Neural progenitor cell (in vitro differentiated cells): ENCODE data around the gene ANXA6. TPM values are rescaled to one million over a fixed set of nuclear protein-coding genes. Genes with fewer than 3 reads are reported as not detected.

Experiments used
- DNase-seq: peaks from one replicate; pipeline ENCODE4 v3.0.0-alpha.2; 2016; ENCODE audit warnings: low spot score
- H2AFZ ChIP-seq: fragments of 200-600 bp; sonication (generic); replicated peaks from 2 replicates; pipeline ENCODE4 v1.6.1; 2016; ENCODE audit warnings: antibody characterized with exemption
- H3F3A ChIP-seq: fragments of 200-600 bp; sonication (generic); 2 replicates; pipeline ENCODE4 v1.6.1; 2016; ENCODE audit warnings: antibody characterized with exemption, low read depth
- H3K27ac ChIP-seq: fragments of 200-600 bp; sonication (generic); 2 replicates; pipeline ENCODE4 v1.5.1; 2016; ENCODE audit warnings: mild to moderate bottlenecking
- H3K27me3 ChIP-seq: fragments of 200-600 bp; sonication (generic); 2 replicates; pipeline ENCODE4 v1.6.1; 2016; ENCODE audit warnings: mild to moderate bottlenecking, moderate library complexity
- H3K36me3 ChIP-seq: fragments of 200-600 bp; sonication (generic); 2 replicates; pipeline ENCODE4 v1.5.1; 2016
- H3K4me1 ChIP-seq: fragments of 200-600 bp; sonication (generic); 2 replicates; pipeline ENCODE4 v1.6.1; 2016; ENCODE audit warnings: mixed run types
- H3K4me2 ChIP-seq: fragments of 200-600 bp; sonication (generic); 2 replicates; pipeline ENCODE4 v1.6.1; 2016
- H3K4me3 ChIP-seq: fragments of 200-600 bp; sonication (generic); 2 replicates; pipeline ENCODE4 v1.5.1; 2016
- H3K79me2 ChIP-seq: fragments of 200-600 bp; sonication (generic); 2 replicates; pipeline ENCODE4 v1.6.1; 2016; ENCODE audit warnings: low read depth
- H3K9ac ChIP-seq: fragments of 200-600 bp; sonication (generic); 2 replicates; pipeline ENCODE4 v1.6.1; 2016
- H3K9me3 ChIP-seq: fragments of 200-600 bp; sonication (generic); 2 replicates; pipeline ENCODE4 v1.5.1; 2016; ENCODE audit warnings: low read depth
- H4K20me1 ChIP-seq: fragments of 200-600 bp; sonication (generic); 2 replicates; pipeline ENCODE4 v1.6.1; 2016; ENCODE audit warnings: low read depth
- H3K27ac Mint-ChIP-seq: 3 replicates; pipeline ENCODE4 v1.8.0; 2021; ENCODE audit warnings: mixed read lengths
- H3K27me3 Mint-ChIP-seq: 2 replicates; pipeline ENCODE4 v1.8.0; 2022; ENCODE audit warnings: low read depth, mild to moderate bottlenecking, inconsistent platforms, moderate library complexity, mixed read lengths; ENCODE audit not compliant: insufficient read depth
- H3K36me3 Mint-ChIP-seq: 3 replicates; pipeline ENCODE4 v1.8.0; 2021; ENCODE audit warnings: mixed read lengths
- H3K4me1 Mint-ChIP-seq: 3 replicates; pipeline ENCODE4 v1.8.0; 2021; ENCODE audit warnings: mixed read lengths
- H3K4me3 Mint-ChIP-seq: 3 replicates; pipeline ENCODE4 v1.8.0; 2021; ENCODE audit warnings: mild to moderate bottlenecking, moderate library complexity, mixed read lengths
- H3K9me3 Mint-ChIP-seq: 3 replicates; pipeline ENCODE4 v1.8.0; 2020; ENCODE audit warnings: mixed read lengths
- EZH2 ChIP-seq: fragments of 200-600 bp; sonication (generic); IDR thresholded peaks from 2 replicates; pipeline ENCODE4 v1.6.1; 2017; ENCODE audit warnings: antibody characterized with exemption, mild to moderate bottlenecking, moderate library complexity
- EZH2phosphoT487 ChIP-seq: fragments of 200-600 bp; sonication (generic); IDR thresholded peaks from 2 replicates; pipeline ENCODE4 v1.6.1; 2017; ENCODE audit warnings: antibody characterized with exemption
- total RNA-seq: library from RNA; depleted of rRNA; stranded (reverse); fragments of >200 nt; gene quantifications from 2 replicates; pipeline ENCODE4 v1.2.3, GENCODE V29; 2015; ENCODE audit warnings: low replicate concordance
- TF ChIP-seq, protein P1 (sequence below): fragments of 200-600 bp; sonication (generic); IDR thresholded peaks from 2 replicates; pipeline ENCODE4 v1.5.1; 2017; ENCODE audit warnings: antibody characterized with exemption, mild to moderate bottlenecking

Gene ANXA6
- total RNA-seq, 1 donor from 2014 or later, result 97.6 TPM

DNA sequence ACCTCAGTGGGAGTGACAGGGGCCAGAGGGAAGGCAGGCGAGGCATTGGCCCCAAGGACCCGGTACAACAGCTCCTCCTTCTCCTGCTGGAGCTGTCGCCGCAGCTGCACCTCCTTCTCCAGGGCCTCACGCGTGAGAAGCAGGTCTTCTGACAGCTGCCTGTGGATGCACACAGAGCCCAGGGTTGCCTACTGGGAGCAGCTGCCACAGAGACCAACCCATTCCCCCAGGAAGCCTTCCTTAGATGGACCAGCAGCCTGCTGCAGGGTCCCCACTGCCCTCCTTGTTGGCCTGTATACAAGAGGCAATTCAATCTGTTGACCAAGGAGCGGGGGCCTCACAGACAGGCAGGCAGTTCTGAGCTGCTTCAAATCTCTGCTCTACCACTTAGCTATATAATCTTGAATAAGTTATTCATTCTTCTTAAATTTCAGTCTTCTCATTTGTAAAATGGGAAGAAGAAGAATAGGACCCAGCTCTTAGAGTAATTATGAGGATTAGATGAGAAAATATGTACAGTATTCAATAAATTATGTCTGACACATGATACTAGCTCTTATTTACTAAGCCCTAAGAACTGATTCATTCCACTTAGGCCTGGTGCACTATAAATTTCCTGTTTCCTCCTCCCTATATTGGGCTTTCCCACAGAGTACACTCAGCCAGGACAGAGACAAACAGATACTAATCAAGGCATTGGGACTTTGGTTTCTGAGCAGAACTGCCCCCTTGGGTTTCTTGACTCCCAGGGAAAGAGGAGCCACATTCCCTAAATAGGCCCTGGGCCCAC, 26.1 kb upstream of the ANXA6 start:
- peaks cover 5% of the 10 kb centered on the region for H3K27me3 Mint-ChIP-seq

GRCh38 chr5:151182976-151183375, 25.4 kb upstream of the ANXA6 start:
- Histone ChIP-seq H3K4me3 (no peak overlapping the region), H3K79me2 (no peaks in the 10 kb centered on the region), H2AFZ (no peak overlapping the region), H4K20me1 (no peaks in the 10 kb centered on the region), H3K4me2 (no peak overlapping the region), H3K27me3 (no peaks in the 10 kb centered on the region), H3K9ac (no peak overlapping the region), H3F3A (no peaks in the 10 kb centered on the region), H3K36me3 (no peaks in the 10 kb centered on the region), H3K27ac (no peak overlapping the region), H3K9me3 (no peaks in the 10 kb centered on the region), H3K4me1 (no peaks in the 10 kb centered on the region)
- Mint-ChIP-seq H3K36me3 (no peaks in the 10 kb centered on the region), H3K4me1 (no peaks in the 10 kb centered on the region), H3K27ac (no peak overlapping the region), H3K9me3 (no peaks in the 10 kb centered on the region), H3K27me3 (peaks cover 5% of the 10 kb centered on the region), H3K4me3 (no peak overlapping the region)
- no peak for DNase-seq
- no peak for TF ChIP-seq EZH2
- TF ChIP-seq, protein P1, sequence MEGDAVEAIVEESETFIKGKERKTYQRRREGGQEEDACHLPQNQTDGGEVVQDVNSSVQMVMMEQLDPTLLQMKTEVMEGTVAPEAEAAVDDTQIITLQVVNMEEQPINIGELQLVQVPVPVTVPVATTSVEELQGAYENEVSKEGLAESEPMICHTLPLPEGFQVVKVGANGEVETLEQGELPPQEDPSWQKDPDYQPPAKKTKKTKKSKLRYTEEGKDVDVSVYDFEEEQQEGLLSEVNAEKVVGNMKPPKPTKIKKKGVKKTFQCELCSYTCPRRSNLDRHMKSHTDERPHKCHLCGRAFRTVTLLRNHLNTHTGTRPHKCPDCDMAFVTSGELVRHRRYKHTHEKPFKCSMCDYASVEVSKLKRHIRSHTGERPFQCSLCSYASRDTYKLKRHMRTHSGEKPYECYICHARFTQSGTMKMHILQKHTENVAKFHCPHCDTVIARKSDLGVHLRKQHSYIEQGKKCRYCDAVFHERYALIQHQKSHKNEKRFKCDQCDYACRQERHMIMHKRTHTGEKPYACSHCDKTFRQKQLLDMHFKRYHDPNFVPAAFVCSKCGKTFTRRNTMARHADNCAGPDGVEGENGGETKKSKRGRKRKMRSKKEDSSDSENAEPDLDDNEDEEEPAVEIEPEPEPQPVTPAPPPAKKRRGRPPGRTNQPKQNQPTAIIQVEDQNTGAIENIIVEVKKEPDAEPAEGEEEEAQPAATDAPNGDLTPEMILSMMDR, result no peak
- TF ChIP-seq EZH2phosphoT487, result no peak

More for the DNA sequence above, 26.1 kb upstream of the ANXA6 start:
- H3K27ac Mint-ChIP-seq, result no peak overlapping the region
- Histone ChIP-seq H3K9me3 (no peaks in the 10 kb centered on the region), H3K27ac (no peak overlapping the region), H3K36me3 (no peaks in the 10 kb centered on the region), H3K4me1 (no peaks in the 10 kb centered on the region), H3K9ac (no peak overlapping the region), H2AFZ (no peak overlapping the region), H4K20me1 (no peaks in the 10 kb centered on the region), H3K27me3 (no peaks in the 10 kb centered on the region), H3K4me3 (no peak overlapping the region), H3K4me2 (no peak overlapping the region), H3F3A (no peaks in the 10 kb centered on the region), H3K79me2 (no peaks in the 10 kb centered on the region)
- no peaks in the 10 kb centered on the region for H3K4me1 Mint-ChIP-seq
- no peaks in the 10 kb centered on the region for H3K9me3 Mint-ChIP-seq
- TF ChIP-seq, protein P1, result no peak
- TF ChIP-seq EZH2phosphoT487 (no peak), EZH2 (no peak)
- H3K4me3 Mint-ChIP-seq, result no peak overlapping the region
- no peaks in the 10 kb centered on the region for H3K36me3 Mint-ChIP-seq
- no peak for DNase-seq

GRCh38 chr5:151182524-151182900, 24.9 kb upstream of the ANXA6 start:
- Mint-ChIP-seq H3K27me3 (peaks cover 5% of the 10 kb centered on the region), H3K27ac (no peak overlapping the region), H3K9me3 (no peaks in the 10 kb centered on the region), H3K36me3 (no peaks in the 10 kb centered on the region), H3K4me1 (no peaks in the 10 kb centered on the region), H3K4me3 (no peak overlapping the region)
- TF ChIP-seq, protein P1, result no peak
- TF ChIP-seq EZH2 (no peak), EZH2phosphoT487 (no peak)
- Histone ChIP-seq H3K36me3 (no peaks in the 10 kb centered on the region), H3K4me3 (no peak overlapping the region), H3K4me1 (no peaks in the 10 kb centered on the region), H4K20me1 (no peaks in the 10 kb centered on the region), H2AFZ (no peak overlapping the region), H3K9me3 (no peaks in the 10 kb centered on the region), H3K79me2 (no peaks in the 10 kb centered on the region), H3F3A (no peaks in the 10 kb centered on the region), H3K4me2 (no peak overlapping the region), H3K27me3 (no peaks in the 10 kb centered on the region), H3K27ac (no peak overlapping the region), H3K9ac (no peak overlapping the region)
- DNase-seq, result no peak
